WTC11 (cell line): Measurements from ENCODE around the gene S100B.

Experiments used
- CREB1 ChIP-seq: sonication (generic); formaldehyde crosslinking; IDR thresholded peaks from 2 replicates; pipeline ENCODE4 v1.8.0; 2023; ENCODE audit warnings: mild to moderate bottlenecking, missing genetic modification reagents
- CREM ChIP-seq: sonication (generic); formaldehyde crosslinking; IDR thresholded peaks from 2 replicates; pipeline ENCODE4 v1.8.1; 2022; ENCODE audit warnings: mild to moderate bottlenecking, missing genetic modification reagents, moderate library complexity
- E2F5 ChIP-seq: sonication (generic); formaldehyde crosslinking; IDR thresholded peaks from 2 replicates; pipeline ENCODE4 v1.8.1; 2022; ENCODE audit warnings: mild to moderate bottlenecking, moderate library complexity, missing genetic modification reagents
- TF ChIP-seq, protein P1 (sequence below): fragments of 200-600 bp; IDR thresholded peaks from 2 replicates; pipeline ENCODE4 v1.8.0; 2022; ENCODE audit warnings: antibody characterized with exemption
- TF ChIP-seq, protein P2 (sequence below): sonication (generic); formaldehyde crosslinking; conservative IDR thresholded peaks from 2 replicates; pipeline ENCODE4 v1.8.1; 2022; ENCODE audit warnings: mild to moderate bottlenecking, missing genetic modification reagents
- TF ChIP-seq, protein P3 (sequence below): sonication (generic); formaldehyde crosslinking; IDR thresholded peaks from 2 replicates; pipeline ENCODE4 v1.8.0; 2022; ENCODE audit warnings: mild to moderate bottlenecking, missing genetic modification reagents

DNA sequence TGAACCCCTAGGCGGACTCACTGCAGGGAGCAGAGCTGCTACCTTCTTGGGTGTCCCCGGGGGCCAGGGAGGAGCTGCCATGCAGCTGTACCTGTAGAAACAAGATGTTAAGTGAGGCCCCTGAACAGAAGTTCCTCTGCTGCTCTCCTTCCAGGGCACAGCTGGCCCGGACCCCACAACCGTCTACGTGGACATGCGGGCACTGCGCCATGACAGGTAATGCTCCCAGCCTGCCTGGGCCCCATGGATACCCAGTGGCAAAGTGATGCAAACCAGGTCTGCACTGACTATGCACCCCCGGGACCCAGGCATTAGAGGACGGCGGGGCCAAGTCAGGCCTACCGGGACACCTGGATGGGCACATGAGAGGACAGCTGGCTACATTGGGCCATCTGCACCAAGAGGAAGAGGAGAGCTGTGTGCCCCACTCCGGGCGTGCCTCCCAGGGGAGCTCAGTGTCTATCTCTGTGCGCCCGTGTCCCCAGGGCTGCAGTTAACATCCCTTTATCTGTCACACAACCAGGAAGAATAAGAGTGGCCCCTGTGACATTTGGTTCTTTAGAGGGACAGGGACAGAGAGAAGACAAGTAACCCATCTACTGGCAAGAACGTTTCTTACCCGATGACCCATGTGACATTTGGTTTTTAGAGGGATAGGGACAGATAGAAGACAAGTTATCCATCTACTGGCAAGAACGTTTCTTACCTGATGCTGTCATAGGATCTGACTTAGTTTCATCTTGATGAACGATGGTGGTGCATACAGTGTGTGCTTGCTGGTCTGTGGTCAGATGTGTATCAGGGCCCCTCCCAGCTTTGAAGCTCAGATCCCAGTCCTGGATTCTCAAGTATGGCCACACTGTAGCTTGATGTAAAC is 44.1 kb downstream of the S100B start:
- TF ChIP-seq CREB1 (CRISPR knock-in tag) (no peak), CREM (CRISPR knock-in tag) (no peak), E2F5 (CRISPR knock-in tag) (no peak)
- TF ChIP-seq, protein P1, sequence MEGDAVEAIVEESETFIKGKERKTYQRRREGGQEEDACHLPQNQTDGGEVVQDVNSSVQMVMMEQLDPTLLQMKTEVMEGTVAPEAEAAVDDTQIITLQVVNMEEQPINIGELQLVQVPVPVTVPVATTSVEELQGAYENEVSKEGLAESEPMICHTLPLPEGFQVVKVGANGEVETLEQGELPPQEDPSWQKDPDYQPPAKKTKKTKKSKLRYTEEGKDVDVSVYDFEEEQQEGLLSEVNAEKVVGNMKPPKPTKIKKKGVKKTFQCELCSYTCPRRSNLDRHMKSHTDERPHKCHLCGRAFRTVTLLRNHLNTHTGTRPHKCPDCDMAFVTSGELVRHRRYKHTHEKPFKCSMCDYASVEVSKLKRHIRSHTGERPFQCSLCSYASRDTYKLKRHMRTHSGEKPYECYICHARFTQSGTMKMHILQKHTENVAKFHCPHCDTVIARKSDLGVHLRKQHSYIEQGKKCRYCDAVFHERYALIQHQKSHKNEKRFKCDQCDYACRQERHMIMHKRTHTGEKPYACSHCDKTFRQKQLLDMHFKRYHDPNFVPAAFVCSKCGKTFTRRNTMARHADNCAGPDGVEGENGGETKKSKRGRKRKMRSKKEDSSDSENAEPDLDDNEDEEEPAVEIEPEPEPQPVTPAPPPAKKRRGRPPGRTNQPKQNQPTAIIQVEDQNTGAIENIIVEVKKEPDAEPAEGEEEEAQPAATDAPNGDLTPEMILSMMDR = no peak
- TF ChIP-seq, protein P2, sequence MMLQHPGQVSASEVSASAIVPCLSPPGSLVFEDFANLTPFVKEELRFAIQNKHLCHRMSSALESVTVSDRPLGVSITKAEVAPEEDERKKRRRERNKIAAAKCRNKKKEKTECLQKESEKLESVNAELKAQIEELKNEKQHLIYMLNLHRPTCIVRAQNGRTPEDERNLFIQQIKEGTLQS (CRISPR knock-in tag) = no peak
- TF ChIP-seq, protein P3, sequence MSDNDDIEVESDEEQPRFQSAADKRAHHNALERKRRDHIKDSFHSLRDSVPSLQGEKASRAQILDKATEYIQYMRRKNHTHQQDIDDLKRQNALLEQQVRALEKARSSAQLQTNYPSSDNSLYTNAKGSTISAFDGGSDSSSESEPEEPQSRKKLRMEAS = no peak
